HepG2 (cell line): ENCODE data around the gene SMCHD1. TPM values are rescaled to one million over a fixed set of nuclear protein-coding genes. Genes with fewer than 3 reads are reported as not detected.

ENCODE experiments used
- ATAC-seq: fragments of 200-7000 bp; cut with Tn5 transposase; 3 replicates; pipeline ENCODE4 v1.9.1; 2020; ENCODE audit warnings: mild to moderate bottlenecking, moderate library complexity
- BruUV-seq: library from RNA; stranded (reverse); fragments of 400-500 nt; replicated peaks from 2 replicates; lab custom pipeline; 2021; lab: Mats Ljungman, UMichigan
- CTCF ChIA-PET: fragments of 300-600 bp; formaldehyde crosslinking; extraction: SDS; loops from one replicate; lab custom pipeline; 2021; ENCODE audit warnings: low total read pairs, inconsistent platforms, low intra/inter-chr PET ratio; lab: Yijun Ruan, JAX
- POLR2A ChIA-PET: fragments of 350-600 bp; sonication (Branson Sonifier 250); formaldehyde crosslinking; loops from one replicate; lab custom pipeline; 2020; ENCODE audit warnings: antibody characterized with exemption, inconsistent platforms; lab: Yijun Ruan, JAX
- DNase-seq: peaks from one replicate; pipeline ENCODE4 v3.0.0-alpha.2; 2015; ENCODE audit warnings: low spot score
- FAIRE-seq: peaks from 3 replicates; lab custom pipeline; 2011; peaks lifted over from hg19 to GRCh38; lab: Jason Lieb, UNC
- H2AFZ ChIP-seq: one replicate; pipeline ENCODE4 v1.6.1; 2011; ENCODE audit warnings: low read length, inconsistent platforms
- H3K27ac ChIP-seq: fragments of 300-600 bp; 3 replicates; pipeline ENCODE4 v1.8.0; 2011; ENCODE audit warnings: mixed run types, mild to moderate bottlenecking, mixed read lengths, low read length, inconsistent platforms; ENCODE audit not compliant: insufficient read depth; ENCODE audit errors: extremely low read length
- H3K27me3 ChIP-seq, 2 experiments: fragments of 200-600 bp in 1 of 2; 2 replicates in 1 of 2; 3 replicates in 1 of 2; pipeline versions ENCODE4 v1.6.0 to v1.8.0; 2011; ENCODE audit warnings: low read length in 2 of 2, mild to moderate bottlenecking in 2 of 2, moderate library complexity in 2 of 2, inconsistent platforms in 1 of 2; ENCODE audit not compliant: insufficient read depth in 2 of 2, control insufficient read depth in 1 of 2
- H3K36me3 ChIP-seq, 2 experiments: fragments of 200-600 bp in 1 of 2; replicated peaks in 1 of 2; 2 replicates in 1 of 2; 3 replicates in 1 of 2; pipeline versions ENCODE4 v1.5.1 to v1.8.0; 2011; ENCODE audit warnings: low read length in 2 of 2, inconsistent platforms in 1 of 2; ENCODE audit not compliant: insufficient read depth in 2 of 2, control insufficient read depth in 1 of 2
- H3K4me1 ChIP-seq: 2 replicates; pipeline ENCODE4 v1.5.1; 2012; ENCODE audit warnings: low read length, inconsistent platforms; ENCODE audit not compliant: insufficient read depth
- H3K4me2 ChIP-seq: 2 replicates; pipeline ENCODE4 v1.6.0; 2011; ENCODE audit warnings: low read depth, low read length, inconsistent platforms
- H3K4me3 ChIP-seq, 3 experiments: fragments of 200-600 bp in 1 of 3; sonication (generic), shearing (Covaris generic) in 1 of 3; replicated peaks in 1 of 3; 2 replicates each; pipeline ENCODE4 v1.5.1; 2011 to 2016; ENCODE audit warnings: low read length in 3 of 3, inconsistent platforms in 2 of 3, low read depth in 2 of 3, mild to moderate bottlenecking in 2 of 3, control low read depth in 1 of 3, mixed read lengths in 1 of 3; ENCODE audit not compliant: insufficient read depth in 1 of 3
- H3K79me2 ChIP-seq: one replicate; pipeline ENCODE4 v1.6.1; 2011; ENCODE audit warnings: low read length, inconsistent platforms; ENCODE audit not compliant: insufficient read depth
- H3K9ac ChIP-seq: 2 replicates; pipeline ENCODE4 v1.6.0; 2011; ENCODE audit warnings: mild to moderate bottlenecking, low read depth, low read length, inconsistent platforms; ENCODE audit not compliant: insufficient read depth
- H3K9me3 ChIP-seq: 2 replicates; pipeline ENCODE4 v1.5.1; 2012; ENCODE audit warnings: mild to moderate bottlenecking, low read length
- H4K20me1 ChIP-seq: 2 replicates; pipeline ENCODE4 v1.6.0; 2011; ENCODE audit warnings: inconsistent platforms, mild to moderate bottlenecking, low read length, moderate library complexity; ENCODE audit not compliant: insufficient read depth
- CHCHD3 ChIP-seq: sonication (generic); formaldehyde crosslinking; IDR thresholded peaks from 2 replicates; pipeline ENCODE4 v1.8.0; 2022; ENCODE audit warnings: mild to moderate bottlenecking, missing genetic modification reagents, moderate library complexity
- ISX ChIP-seq: sonication (generic); formaldehyde crosslinking; conservative IDR thresholded peaks from 2 replicates; pipeline ENCODE4 v1.5.0; 2020; ENCODE audit warnings: missing genetic modification reagents
- KDM5A ChIP-seq: fragments of 200-600 bp; sonication (generic); IDR thresholded peaks from 2 replicates; pipeline ENCODE4 v1.7.0; 2018; ENCODE audit warnings: antibody characterized with exemption, mild to moderate bottlenecking, low read length, borderline replicate concordance
- NFYB ChIP-seq: sonication (generic); formaldehyde crosslinking; IDR thresholded peaks from 2 replicates; pipeline ENCODE4 v1.4.0; 2020; ENCODE audit warnings: missing genetic modification reagents
- NR0B2 ChIP-seq: sonication (generic); formaldehyde crosslinking; IDR thresholded peaks from 2 replicates; pipeline ENCODE4 v1.4.0; 2020; ENCODE audit warnings: mild to moderate bottlenecking, missing genetic modification reagents
- PCBP1 ChIP-seq: fragments of 200-400 bp; formaldehyde crosslinking; IDR thresholded peaks from 2 replicates; pipeline ENCODE4 v1.6.1; 2017; ENCODE audit warnings: mild to moderate bottlenecking, low read depth, low read length, borderline replicate concordance
- SOX6 ChIP-seq, 2 experiments: fragments of 450-650 bp in 1 of 2; sonication (generic) in 1 of 2; formaldehyde crosslinking in 1 of 2; IDR thresholded peaks; 2 replicates each; pipeline versions ENCODE4 v1.4.0 to v1.6.1; 2017 to 2020; ENCODE audit warnings: antibody characterized with exemption in 1 of 2, mild to moderate bottlenecking in 1 of 2, missing genetic modification reagents in 1 of 2
- SP2 ChIP-seq: sonication (generic); formaldehyde crosslinking; IDR thresholded peaks from 2 replicates; pipeline ENCODE4 v1.5.1; 2020; ENCODE audit warnings: mild to moderate bottlenecking, missing genetic modification reagents
- ZBTB7B ChIP-seq: sonication (generic); formaldehyde crosslinking; IDR thresholded peaks from 2 replicates; pipeline ENCODE4 v1.4.0; 2020; ENCODE audit warnings: missing genetic modification reagents
- ZNF207 ChIP-seq: fragments of 450-650 bp; IDR thresholded peaks from 2 replicates; pipeline ENCODE4 v1.6.1; 2016; ENCODE audit warnings: antibody characterized with exemption, borderline replicate concordance
- ZNF235 ChIP-seq: sonication (generic); formaldehyde crosslinking; IDR thresholded peaks from 2 replicates; pipeline ENCODE4 v1.8.1; 2023; ENCODE audit warnings: mild to moderate bottlenecking, missing genetic modification reagents, borderline replicate concordance
- ZNF781 ChIP-seq: sonication (generic); formaldehyde crosslinking; IDR thresholded peaks from 2 replicates; pipeline ENCODE4 v1.5.1; 2020; ENCODE audit warnings: borderline replicate concordance, mild to moderate bottlenecking, missing genetic modification reagents; ENCODE audit errors: not compliant biosample characterization
- in situ Hi-C: cut with HindIII; loops from 2 replicates; pipeline ENCODE4 v1.10.0; 2017; ENCODE audit warnings: low pct_unique_long_range_greater_than_20kb; ENCODE audit not compliant: extremely low pct_ligation_motif_present
- intact Hi-C: fragments of 100-400 bp; cut with micrococcal nuclease; formaldehyde crosslinking; loops from one replicate; pipeline ENCODE4 v1.10.0; 2022; ENCODE audit not compliant: unreplicated experiment
- polyA plus RNA-seq, 8 experiments: library from polyadenylated mRNA; depleted of rRNA in 3 of 8; stranded (reverse) in 7 of 8; unstranded in 1 of 8; fragments of >200 nt; fragmentation: Illumina TruSeq in 4 of 8; extraction: Trizol in 4 of 8; gene quantifications; 2 replicates each; pipeline versions ENCODE4 v1.2.1 to v1.2.3, GENCODE V29; 2011 to 2016; ENCODE audit warnings: low read depth in 4 of 8, missing spikeins in 1 of 8, mixed read lengths in 1 of 8; ENCODE audit not compliant: insufficient read depth in 1 of 8
- total RNA-seq, 5 experiments: library from RNA; depleted of rRNA; stranded (reverse); fragments of >200 nt; fragmentation: Illumina TruSeq; extraction: Trizol; gene quantifications; 2 replicates each; pipeline ENCODE4 v1.2.3, GENCODE V29; 2016; ENCODE audit warnings: low read depth in 1 of 5
- TF ChIP-seq, protein P1 (sequence below): sonication (generic); formaldehyde crosslinking; IDR thresholded peaks from 2 replicates; pipeline ENCODE4 v1.9.0; 2022; ENCODE audit warnings: missing genetic modification reagents, mild to moderate bottlenecking, borderline replicate concordance

Gene SMCHD1
- total and polyA plus RNA-seq, 2 of the 13 experiments (the other 11 are each of a cell fraction or from before 2014, with no cell fraction given), result 21.4 to 93.6 TPM

GRCh38 chr18:2683055-2683454, 27.5 kb downstream of the SMCHD1 start:
- ChIA-PET POLR2A (no interaction called here), CTCF (no interaction called here)
- H3K4me1 ChIP-seq, result no peaks in the 10 kb centered on the region
- H3K9ac ChIP-seq, result no peak overlapping the region
- 0 out of 2 replicates have a peak, but pooled peaks cover 3% of the 10 kb centered on the region for H3K9me3 ChIP-seq
- no TSS peak for BruUV-seq
- no peaks in the 10 kb centered on the region for H4K20me1 ChIP-seq
- no peak overlapping the region for H3K4me2 ChIP-seq
- no peak for FAIRE-seq
- peaks cover 45% of the 10 kb centered on the region for H3K79me2 ChIP-seq
- H3K27ac ChIP-seq, result no peak overlapping the region
- no peak for ATAC-seq
- no peak for TF ChIP-seq ZNF207
- TF ChIP-seq NR0B2 (CRISPR knock-in tag), result no peak
- no peak for TF ChIP-seq ZNF781 (CRISPR knock-in tag)
- no peak for TF ChIP-seq NFYB
- TF ChIP-seq ZNF235, result no peak
- no peak for TF ChIP-seq ISX (CRISPR knock-in tag)
- TF ChIP-seq ZBTB7B, result no peak
- no peak for TF ChIP-seq KDM5A
- TF ChIP-seq CHCHD3 (CRISPR knock-in tag), result no peak
- TF ChIP-seq, protein P1, sequence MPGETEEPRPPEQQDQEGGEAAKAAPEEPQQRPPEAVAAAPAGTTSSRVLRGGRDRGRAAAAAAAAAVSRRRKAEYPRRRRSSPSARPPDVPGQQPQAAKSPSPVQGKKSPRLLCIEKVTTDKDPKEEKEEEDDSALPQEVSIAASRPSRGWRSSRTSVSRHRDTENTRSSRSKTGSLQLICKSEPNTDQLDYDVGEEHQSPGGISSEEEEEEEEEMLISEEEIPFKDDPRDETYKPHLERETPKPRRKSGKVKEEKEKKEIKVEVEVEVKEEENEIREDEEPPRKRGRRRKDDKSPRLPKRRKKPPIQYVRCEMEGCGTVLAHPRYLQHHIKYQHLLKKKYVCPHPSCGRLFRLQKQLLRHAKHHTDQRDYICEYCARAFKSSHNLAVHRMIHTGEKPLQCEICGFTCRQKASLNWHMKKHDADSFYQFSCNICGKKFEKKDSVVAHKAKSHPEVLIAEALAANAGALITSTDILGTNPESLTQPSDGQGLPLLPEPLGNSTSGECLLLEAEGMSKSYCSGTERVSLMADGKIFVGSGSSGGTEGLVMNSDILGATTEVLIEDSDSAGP (CRISPR knock-in tag), result no peak
- no peak for TF ChIP-seq SOX6 (IDR thresholded peaks at IDR 0.05)
- TF ChIP-seq SOX6 (CRISPR knock-in tag; IDR thresholded peaks at IDR 0.05), result no peak
- no peak for TF ChIP-seq PCBP1
- TF ChIP-seq SP2 (CRISPR knock-in tag), result no peak
- in situ Hi-C loops (no loop called here), intact Hi-C loops (no loop called here)
- no peak for DNase-seq
- no peaks in the 10 kb centered on the region for H3K27me3 ChIP-seq
- peaks cover 6 to 59% of the 10 kb centered on the region in 2 experiments for H3K36me3 ChIP-seq
- H2AFZ ChIP-seq, result no peak overlapping the region
- H3K4me3 ChIP-seq, result no peak overlapping the region
